ENCODE data around the gene DHH.
"Not testable (repeated sequence)": the region's sequence is repeated elsewhere in the genome, so short reads cannot be mapped to it uniquely, and the experiment has no call there.

DHH gene

DNA sequence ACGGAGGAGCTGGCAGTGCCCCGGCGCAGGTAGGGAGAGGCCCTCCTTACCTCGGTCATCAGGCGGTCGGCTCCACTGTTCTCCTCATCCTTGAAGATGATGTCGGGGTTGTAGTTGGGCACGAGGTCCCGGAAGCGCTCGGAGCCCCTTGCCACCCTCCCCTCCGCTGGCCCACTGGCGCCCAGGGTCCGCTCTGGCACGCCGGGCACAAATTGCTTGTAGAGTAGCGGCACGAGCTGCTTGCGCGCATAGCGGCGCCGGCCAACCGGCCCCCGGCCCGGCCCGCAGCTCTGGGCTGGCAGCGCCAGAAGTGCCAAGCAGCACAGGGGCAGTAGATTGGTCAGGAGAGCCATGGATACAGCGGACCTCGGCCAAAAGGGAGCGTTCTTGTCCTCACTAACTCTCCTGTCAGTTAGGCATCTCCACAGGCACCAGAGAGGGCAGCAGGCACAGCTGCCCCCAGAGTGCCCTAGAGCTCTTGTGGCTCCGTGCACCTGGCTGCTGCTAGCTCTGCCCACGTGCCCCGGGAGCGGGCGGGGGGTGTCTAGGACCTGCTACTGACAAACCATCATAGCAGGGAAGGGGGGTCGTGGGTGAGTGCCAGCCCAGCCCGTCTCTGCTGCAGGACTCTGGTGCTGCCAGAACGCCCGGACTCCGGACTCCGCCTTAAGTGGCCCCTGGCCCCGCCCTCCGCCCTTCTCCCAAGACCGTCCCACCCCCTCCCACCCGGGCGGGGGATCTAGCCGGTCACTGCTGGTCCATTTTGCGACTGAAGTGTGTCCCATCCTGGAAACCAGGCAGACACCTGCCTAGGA, at the start of gene DHH:
Gene DHH (minus strand): TSS at position 642 of the 815 bp plus-strand sequence. CDS start 289 bp downstream, at position 353.
- H3K4me1 Mint-ChIP-seq (ENCODE audit: low read depth) = peaks cover 54% of the 10 kb centered on the region
- H3K4me3 Mint-ChIP-seq = no peak within 1 kb of the TSS
- H3K27ac Mint-ChIP-seq = no peak within 1 kb of the TSS
- peaks cover 72% of the 10 kb centered on the region for H3K27me3 Mint-ChIP-seq
- intact Hi-C loops (cut with micrococcal nuclease) = no loop called here
- peaks cover 42% of the 10 kb centered on the region for H3K36me3 Mint-ChIP-seq (ENCODE audit: low read depth)
- no peaks in the 10 kb centered on the region for H3K9me3 Mint-ChIP-seq

DNA sequence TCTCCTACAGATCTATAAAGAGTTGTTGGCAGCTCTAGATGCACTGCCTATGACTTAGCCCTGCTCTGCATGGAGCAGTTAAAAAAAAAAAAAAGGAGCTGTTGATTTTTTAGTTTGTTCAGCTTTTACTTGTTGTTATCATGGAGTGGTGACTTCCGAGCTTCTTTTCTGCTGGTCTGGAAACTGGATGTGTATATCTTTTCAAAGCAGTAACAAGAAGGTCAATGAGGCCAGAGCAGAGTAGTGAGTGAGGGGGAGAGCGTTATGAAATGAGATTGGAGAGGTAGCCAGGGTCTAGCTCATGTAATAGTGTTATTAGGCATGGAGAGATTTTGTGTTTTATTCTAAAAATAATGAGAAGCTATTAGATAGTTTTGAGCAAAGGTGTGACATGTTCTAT, 49.8 kb upstream of the DHH start:
- peaks cover 7% of the 10 kb centered on the region for H3K4me1 Mint-ChIP-seq (ENCODE audit: low read depth)
- H3K27ac Mint-ChIP-seq = no peak overlapping the region

DNA sequence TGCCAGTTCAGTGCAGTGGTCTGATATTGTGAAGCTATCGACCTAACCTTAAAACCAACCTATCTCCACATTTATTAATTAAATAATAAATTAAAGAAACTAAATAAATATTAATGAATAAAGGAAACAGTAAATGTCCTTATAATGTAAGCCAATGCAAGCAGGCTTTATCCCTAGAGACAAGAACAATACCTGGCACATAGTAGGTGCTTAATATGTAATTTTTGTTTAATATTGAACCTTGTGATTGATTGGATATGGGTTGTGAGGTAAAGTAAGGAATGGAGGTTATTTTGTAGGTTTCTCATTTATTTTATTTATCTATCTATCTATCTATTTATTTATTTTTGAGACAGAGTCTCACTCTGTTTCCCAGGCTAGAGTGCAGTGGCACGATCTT, 44.4 kb upstream of the DHH start:
- Mint-ChIP-seq H3K27me3 (no peaks in the 10 kb centered on the region), H3K36me3 (ENCODE audit: low read depth) (no peaks in the 10 kb centered on the region), H3K4me3 (no peak overlapping the region), H3K9me3 (no peaks in the 10 kb centered on the region), H3K4me1 (ENCODE audit: low read depth) (peaks cover 9% of the 10 kb centered on the region), H3K27ac (no peak overlapping the region)
- intact Hi-C loops (cut with micrococcal nuclease) = loop anchor here (5.0 kb wide), 1 partner anchor 33 kb away; no protein-coding TSS in a partner anchor

More for the DNA sequence above, 49.8 kb upstream of the DHH start:
- H3K27me3 Mint-ChIP-seq = no peaks in the 10 kb centered on the region
- intact Hi-C loops (cut with micrococcal nuclease) = no loop called here
- no peaks in the 10 kb centered on the region for H3K36me3 Mint-ChIP-seq (ENCODE audit: low read depth)
- H3K9me3 Mint-ChIP-seq = no peaks in the 10 kb centered on the region
- H3K4me3 Mint-ChIP-seq = no peak overlapping the region

DNA sequence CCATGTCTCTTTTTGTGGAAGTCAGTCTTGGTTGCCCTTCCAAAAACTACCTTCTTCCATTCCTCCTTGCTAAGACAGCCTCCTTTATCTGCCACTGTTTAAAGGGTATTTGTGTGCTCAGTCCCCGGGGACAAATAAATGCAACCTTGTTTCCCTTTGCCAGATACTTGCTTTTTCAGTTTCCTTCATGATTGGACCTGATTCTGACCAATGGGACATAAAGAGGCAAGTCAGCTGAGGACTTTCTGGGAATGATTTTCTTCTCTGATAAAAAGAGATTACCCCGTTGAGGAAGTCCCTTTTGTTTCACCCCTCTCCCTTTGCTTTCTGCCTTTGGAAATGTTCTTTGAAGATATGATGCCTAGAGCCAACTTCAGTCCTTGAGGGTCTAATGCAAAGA, 44.0 kb upstream of the DHH start:
- peaks cover 13% of the 10 kb centered on the region for H3K4me1 Mint-ChIP-seq (ENCODE audit: low read depth)
- no peaks in the 10 kb centered on the region for H3K9me3 Mint-ChIP-seq
- H3K27ac Mint-ChIP-seq = no peak overlapping the region
- H3K4me3 Mint-ChIP-seq = no peak overlapping the region
- no peaks in the 10 kb centered on the region for H3K36me3 Mint-ChIP-seq (ENCODE audit: low read depth)
- no peaks in the 10 kb centered on the region for H3K27me3 Mint-ChIP-seq
- intact Hi-C loops (cut with micrococcal nuclease) = loop anchor here (5.0 kb wide), 1 partner anchor 34 kb away; no protein-coding TSS in a partner anchor

DNA sequence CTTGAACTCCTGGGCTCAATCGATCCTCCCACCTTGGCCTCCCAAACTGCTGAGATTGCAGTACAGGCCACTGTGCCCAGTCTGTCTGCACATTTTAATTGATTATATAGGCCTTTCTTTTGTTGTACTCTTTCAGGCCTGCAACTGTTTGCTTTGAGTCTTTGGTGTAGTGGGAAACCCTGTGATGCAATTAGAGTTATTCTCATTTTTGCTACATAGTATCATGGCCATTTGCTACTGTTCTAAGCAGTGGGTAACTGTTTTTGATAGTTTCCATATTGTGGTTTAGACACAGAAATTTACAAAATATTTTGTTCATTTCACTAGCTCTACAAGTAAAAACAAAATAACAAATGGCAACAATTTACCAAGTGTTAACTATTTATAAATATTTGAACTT, 42.9 kb upstream of the DHH start:
- no peaks in the 10 kb centered on the region for H3K27me3 Mint-ChIP-seq
- no peak overlapping the region for H3K4me3 Mint-ChIP-seq
- no peaks in the 10 kb centered on the region for H3K36me3 Mint-ChIP-seq (ENCODE audit: low read depth)
- intact Hi-C loops (cut with micrococcal nuclease) = loop anchor here (5.0 kb wide), 1 partner anchor 35 kb away; no protein-coding TSS in a partner anchor
- no peak overlapping the region for H3K27ac Mint-ChIP-seq
- no peaks in the 10 kb centered on the region for H3K9me3 Mint-ChIP-seq
- peaks cover 16% of the 10 kb centered on the region for H3K4me1 Mint-ChIP-seq (ENCODE audit: low read depth)

DNA sequence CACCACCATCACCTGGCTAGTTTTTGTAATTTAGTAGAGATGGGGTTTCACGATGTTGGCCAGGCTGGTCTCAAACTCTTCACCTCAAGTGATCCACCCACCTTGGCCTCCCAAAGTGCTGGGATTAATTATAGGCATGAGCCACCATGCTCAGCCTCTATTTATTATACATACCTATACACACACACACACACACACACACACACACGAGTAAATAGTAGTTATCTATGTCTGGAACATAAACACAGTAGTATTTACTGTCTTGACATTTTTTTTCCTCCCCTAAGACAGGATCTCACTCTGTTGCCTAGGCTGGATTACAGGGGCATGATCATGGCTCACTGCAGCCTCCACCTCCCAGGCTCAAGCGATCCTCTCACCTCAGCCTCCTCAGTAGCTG, 42.4 kb upstream of the DHH start:
- H3K36me3 Mint-ChIP-seq (ENCODE audit: low read depth); H3K27ac Mint-ChIP-seq; H3K9me3 Mint-ChIP-seq; H3K27me3 Mint-ChIP-seq; H3K4me3 Mint-ChIP-seq: not testable (repeated sequence)
- peaks cover 20% of the 10 kb centered on the region for H3K4me1 Mint-ChIP-seq (ENCODE audit: low read depth)
- intact Hi-C loops (cut with micrococcal nuclease) = loop anchor here (5.0 kb wide), 1 partner anchor 35 kb away; no protein-coding TSS in a partner anchor

DNA sequence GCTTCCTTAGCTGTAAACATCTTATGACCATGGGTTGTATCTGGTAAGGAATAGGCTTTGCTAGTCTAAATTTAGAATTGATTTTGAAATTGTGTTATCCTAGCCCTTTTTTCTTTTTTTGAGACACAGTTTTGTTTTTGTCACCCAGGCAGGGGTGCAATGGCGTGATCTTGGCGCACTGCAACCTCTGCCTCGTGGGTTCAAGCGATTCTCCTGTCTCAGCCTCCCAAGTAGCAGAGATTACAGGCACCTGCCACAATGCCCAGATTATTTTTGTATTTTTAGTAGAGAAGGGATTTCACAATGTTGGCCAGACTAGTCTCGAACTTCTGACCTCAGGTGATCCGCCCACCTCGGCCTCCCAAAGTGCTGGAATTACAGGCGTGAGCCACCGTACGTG, 39.0 kb upstream of the DHH start:
- H3K27ac Mint-ChIP-seq = no peak overlapping the region
- H3K9me3 Mint-ChIP-seq = no peaks in the 10 kb centered on the region
- H3K27me3 Mint-ChIP-seq = no peaks in the 10 kb centered on the region
- H3K36me3 Mint-ChIP-seq (ENCODE audit: low read depth) = peaks cover 28% of the 10 kb centered on the region
- H3K4me3 Mint-ChIP-seq = no peak overlapping the region
- H3K4me1 Mint-ChIP-seq (ENCODE audit: low read depth) = peaks cover 36% of the 10 kb centered on the region
- intact Hi-C loops (cut with micrococcal nuclease) = no loop called here

DNA sequence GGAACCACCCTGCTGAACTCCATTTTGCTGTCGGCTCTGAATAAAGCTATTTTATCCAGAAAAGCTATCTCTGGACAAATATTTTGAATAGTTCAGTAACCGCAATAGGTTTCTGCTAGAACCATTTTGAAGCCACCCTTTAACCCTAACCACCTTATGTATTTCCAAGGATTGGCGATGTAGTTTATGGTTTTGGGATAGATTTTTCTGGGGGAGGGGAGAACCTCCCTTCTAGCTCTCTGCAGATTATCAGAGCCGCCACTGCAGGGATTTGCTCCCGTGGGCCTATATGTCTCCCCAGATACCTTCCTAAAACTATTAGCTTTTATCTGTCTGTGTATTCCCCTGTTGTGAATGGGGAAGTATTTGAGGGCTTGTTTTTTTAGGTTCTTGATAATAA, 38.4 kb upstream of the DHH start:
- no peaks in the 10 kb centered on the region for H3K9me3 Mint-ChIP-seq
- H3K27ac Mint-ChIP-seq = no peak overlapping the region
- H3K27me3 Mint-ChIP-seq = no peaks in the 10 kb centered on the region
- peaks cover 34% of the 10 kb centered on the region for H3K36me3 Mint-ChIP-seq (ENCODE audit: low read depth)
- peaks cover 31% of the 10 kb centered on the region for H3K4me1 Mint-ChIP-seq (ENCODE audit: low read depth)
- H3K4me3 Mint-ChIP-seq = no peak overlapping the region
- intact Hi-C loops (cut with micrococcal nuclease) = no loop called here

DNA sequence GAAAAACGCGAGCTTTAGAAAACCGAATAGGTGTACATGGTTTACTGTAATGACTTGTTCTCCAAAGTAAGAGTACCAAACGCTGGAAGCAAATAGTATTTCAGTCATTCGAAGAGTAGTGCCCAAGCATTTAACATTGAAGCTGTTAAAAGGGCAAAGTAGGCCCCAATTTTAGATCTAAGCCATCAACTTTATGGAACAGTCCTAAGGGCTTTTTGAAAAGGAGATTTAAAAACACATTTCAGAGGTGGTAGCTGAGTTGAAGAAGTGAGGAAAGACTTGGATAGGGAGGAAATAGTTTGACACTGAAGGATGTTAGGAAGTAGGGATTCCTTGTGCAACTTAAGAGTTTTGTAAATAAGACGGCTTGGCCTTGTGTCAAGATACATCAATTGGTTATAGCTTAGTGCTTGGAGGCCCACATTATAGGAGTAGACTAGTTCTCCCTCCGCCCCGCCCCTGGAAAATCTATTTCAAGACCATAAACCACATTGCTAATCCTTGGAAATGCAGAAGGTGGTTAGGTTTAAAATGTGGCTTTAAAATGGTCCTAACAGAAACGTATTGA, 37.4 kb upstream of the DHH start:
- peak overlapping the region; percentile 93 for H3K4me3 Mint-ChIP-seq
- H3K9me3 Mint-ChIP-seq = no peaks in the 10 kb centered on the region
- intact Hi-C loops (cut with micrococcal nuclease) = loop anchor here (1.0 to 2.0 kb wide), 2 partner anchors 57 to 63 kb away; partner anchors contain the start of genes RHEBL1 and TUBA1A
- H3K27ac Mint-ChIP-seq = peak overlapping the region; percentile 100
- H3K27me3 Mint-ChIP-seq = no peaks in the 10 kb centered on the region
- peaks cover 44% of the 10 kb centered on the region for H3K36me3 Mint-ChIP-seq (ENCODE audit: low read depth)
- H3K4me1 Mint-ChIP-seq (ENCODE audit: low read depth) = peaks cover 35% of the 10 kb centered on the region

DNA sequence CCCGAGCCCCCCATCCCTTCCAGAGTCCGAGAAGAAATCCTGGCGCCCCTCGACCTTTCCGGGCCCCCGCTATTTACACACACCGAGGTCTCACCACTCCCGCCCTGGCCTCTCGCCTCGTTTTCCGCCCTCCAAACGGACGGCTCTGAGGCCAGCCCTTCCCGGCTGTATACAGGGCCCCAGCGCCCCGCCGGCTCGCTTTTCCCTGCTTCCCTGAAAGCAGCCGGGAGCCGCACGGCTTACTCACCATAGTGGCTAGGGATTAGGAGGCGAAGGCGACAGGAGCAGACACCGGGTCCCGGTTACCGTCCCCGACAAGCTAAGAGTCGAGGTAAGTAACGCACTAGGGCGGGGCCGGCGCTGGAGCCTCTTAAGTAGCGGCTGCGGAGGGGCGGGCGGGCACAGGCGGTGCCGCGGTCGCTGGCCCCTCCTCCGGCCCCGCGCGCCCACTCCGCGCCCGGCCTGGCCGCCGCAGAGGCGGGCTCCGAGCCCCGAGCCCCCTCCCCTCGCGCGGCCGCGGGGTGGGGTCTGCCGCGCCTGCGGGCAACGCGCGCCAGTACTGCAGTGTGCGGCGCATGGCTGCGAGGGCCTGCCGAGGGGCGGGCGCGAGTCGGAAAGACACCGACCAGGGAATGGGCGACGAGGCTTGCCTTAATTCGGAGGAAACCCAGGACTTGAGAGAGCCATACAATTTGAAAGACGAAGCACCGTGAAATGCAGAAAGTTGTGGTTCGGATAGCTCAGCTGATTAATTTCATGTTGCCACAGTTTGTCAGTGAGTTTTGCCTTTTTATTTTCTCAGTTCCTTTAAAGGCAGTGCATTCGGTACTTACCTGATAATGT, 36.7 kb upstream of the DHH start, which contains the start of gene TUBA1B:
Gene TUBA1B (minus strand): TSS at position 345 of the 843 bp plus-strand sequence. CDS start 95 bp downstream, at position 250.
- peaks cover 37% of the 10 kb centered on the region for H3K4me1 Mint-ChIP-seq (ENCODE audit: low read depth)
- H3K9me3 Mint-ChIP-seq = no peaks in the 10 kb centered on the region
- no peaks in the 10 kb centered on the region for H3K27me3 Mint-ChIP-seq
- peak within 1 kb of the TSS; percentile 100 for H3K27ac Mint-ChIP-seq
- peaks cover 48% of the 10 kb centered on the region for H3K36me3 Mint-ChIP-seq (ENCODE audit: low read depth)
- H3K4me3 Mint-ChIP-seq = peak within 1 kb of the TSS; percentile 93
- intact Hi-C loops (cut with micrococcal nuclease) = loop anchor here (1.0 to 2.0 kb wide), 2 partner anchors 58 to 62 kb away; partner anchors contain the start of genes RHEBL1 and TUBA1A

DNA sequence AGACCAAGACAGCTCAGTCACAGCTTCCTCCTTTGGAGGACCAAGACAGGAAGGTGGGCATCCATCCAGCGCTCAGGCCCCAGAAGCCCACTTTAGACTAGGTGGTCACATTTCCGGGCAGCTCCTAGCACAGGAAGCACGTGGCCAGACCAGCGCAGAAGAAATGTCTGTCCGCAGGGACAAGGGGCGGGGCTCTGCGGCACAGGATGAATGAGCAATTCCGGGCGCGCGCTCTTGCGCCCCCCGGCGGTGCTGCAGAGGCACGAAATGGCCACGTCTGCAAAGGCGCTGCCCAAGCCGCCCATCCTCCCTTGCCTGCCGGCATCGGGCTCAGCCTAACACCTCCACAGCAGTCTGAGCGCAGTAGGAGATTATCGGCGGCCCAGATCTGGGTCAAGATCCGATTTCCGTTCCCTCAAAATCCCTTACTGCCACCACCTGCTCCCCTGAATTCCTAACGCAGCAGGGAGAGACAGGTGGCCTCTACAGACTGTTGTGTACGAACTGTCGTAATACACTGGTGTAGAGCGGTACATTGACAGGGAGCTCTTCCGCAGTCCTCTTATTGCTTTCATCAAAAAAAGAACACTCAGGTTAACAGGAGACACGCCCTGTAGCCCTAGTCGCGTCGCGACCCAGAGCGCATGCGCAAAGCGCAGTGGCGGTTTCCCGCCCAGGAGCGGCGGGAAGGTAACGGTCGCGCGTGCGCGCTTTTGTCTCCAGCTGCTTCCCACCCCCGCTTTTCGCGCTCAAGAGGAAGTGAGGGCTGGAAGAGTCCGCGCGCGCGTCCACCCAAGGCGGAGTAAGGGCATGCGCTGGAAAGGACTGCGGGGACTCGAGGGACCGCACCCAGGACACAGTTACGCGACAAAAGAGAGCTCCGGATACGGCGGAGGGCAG, 35.8 kb upstream of the DHH start:
- H3K27ac Mint-ChIP-seq = peak overlapping the region; percentile 100
- H3K36me3 Mint-ChIP-seq (ENCODE audit: low read depth) = peaks cover 48% of the 10 kb centered on the region
- H3K4me3 Mint-ChIP-seq = peak overlapping the region; percentile 93
- intact Hi-C loops (cut with micrococcal nuclease) = loop anchor here (1.0 to 2.0 kb wide), 4 partner anchors 20 to 104 kb away; partner anchors contain the start of genes LMBR1L, RHEBL1 and TUBA1A
- H3K9me3 Mint-ChIP-seq = no peaks in the 10 kb centered on the region
- H3K27me3 Mint-ChIP-seq = no peaks in the 10 kb centered on the region
- H3K4me1 Mint-ChIP-seq (ENCODE audit: low read depth) = peaks cover 37% of the 10 kb centered on the region

DNA sequence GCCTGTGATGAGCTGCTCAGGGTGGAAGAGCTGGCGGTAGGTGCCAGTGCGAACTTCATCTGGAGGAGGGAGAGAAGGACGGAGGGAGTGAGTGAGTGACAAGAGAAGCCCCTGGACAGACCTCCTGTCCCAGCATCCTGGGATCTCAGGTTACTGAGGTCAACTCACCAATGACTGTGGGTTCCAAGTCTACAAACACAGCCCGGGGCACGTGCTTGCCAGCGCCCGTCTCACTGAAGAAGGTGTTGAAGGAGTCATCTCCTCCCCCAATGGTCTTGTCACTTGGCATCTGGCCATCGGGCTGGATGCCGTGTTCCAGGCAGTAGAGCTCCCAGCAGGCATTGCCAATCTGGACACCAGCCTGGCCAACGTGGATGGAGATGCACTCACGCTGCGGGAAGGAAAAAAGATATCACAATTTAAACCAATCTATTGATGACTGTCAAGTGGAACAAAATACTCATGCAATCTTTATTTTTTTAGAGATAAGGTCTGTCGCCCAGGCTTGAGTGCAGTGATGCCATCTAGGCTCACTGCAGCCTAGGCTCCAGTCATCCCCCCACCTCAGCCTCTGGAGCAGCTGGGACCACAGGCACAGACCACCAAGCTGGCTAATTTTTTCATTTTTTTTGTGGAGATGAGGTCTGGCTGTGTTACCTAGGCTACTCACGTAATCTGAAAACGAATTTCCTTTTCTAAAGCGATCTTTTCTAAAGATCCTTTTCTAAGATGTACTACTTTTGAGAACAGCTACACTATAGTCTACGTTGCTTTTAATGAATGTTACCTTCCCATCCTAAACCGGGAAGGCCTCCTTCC, 34.9 kb upstream of the DHH start:
- no peaks in the 10 kb centered on the region for H3K9me3 Mint-ChIP-seq

More for the DNA sequence above, 34.9 kb upstream of the DHH start:
- Mint-ChIP-seq H3K4me3 (peak overlapping the region; percentile 93), H3K4me1 (ENCODE audit: low read depth) (peaks cover 37% of the 10 kb centered on the region), H3K27ac (peak overlapping the region; percentile 100), H3K27me3 (no peaks in the 10 kb centered on the region), H3K36me3 (ENCODE audit: low read depth) (peaks cover 48% of the 10 kb centered on the region)
- intact Hi-C loops (cut with micrococcal nuclease) = loop anchor here (1.0 to 2.0 kb wide), 4 partner anchors 19 to 105 kb away; partner anchors contain the start of genes LMBR1L and TUBA1A

Measured in dendritic cell treated with granulocyte-macrophage colony-stimulating factor and Interleukin-4, amounts not matched to agents 40 ng/mL and 50 ng/mL, for 4 days (primary cell).